ENCODE results near the gene DNAH1. TPM values are rescaled to one million over a fixed set of nuclear protein-coding genes. Genes with fewer than 3 reads are reported as not detected.

Gene DNAH1
- total RNA-seq, 2 experiments from 2014 or later, result 5.8 to 14.2 TPM

- Histone ChIP-seq H3K4me2 (ENCODE audit: low read length) (no peak overlapping the region), H3K4me3 (ENCODE audit: low read depth, low read length, poor library complexity, severe bottlenecking) (no peak overlapping the region), H3K27ac (ENCODE audit: low read depth, low read length, poor library complexity, severe bottlenecking) (no peak overlapping the region), H3K79me2 (ENCODE audit: insufficient read depth, low read depth, low read length) (no peaks in the 10 kb centered on the region), H3K4me1 (ENCODE audit: insufficient read depth, low read length, poor library complexity, severe bottlenecking) (peaks cover 8% of the 10 kb centered on the region), H3K36me3 (ENCODE audit: insufficient read depth, low read length) (no peaks in the 10 kb centered on the region), H3K9me2 (ENCODE audit: insufficient read depth, low read length) (no peaks in the 10 kb centered on the region), H4K20me1 (ENCODE audit: insufficient read depth, low read length) (no peaks in the 10 kb centered on the region), H2AFZ (ENCODE audit: low read length) (no peak overlapping the region), H3K9me3 (ENCODE audit: low read length) (no peaks in the 10 kb centered on the region)
- ChIA-PET CTCF (ENCODE audit: unreplicated experiment) (no interaction called here), POLR2A (no interaction called here)
- DNase-seq (ENCODE audit: low spot score), result no peak
- TF ChIP-seq EZH2phosphoT487 (IDR thresholded peaks at IDR 0.05; ENCODE audit: borderline replicate concordance, low read depth, low read length), result no peak
- TF ChIP-seq CTCF (conservative IDR thresholded peaks at IDR 0.05; ENCODE audit: low read length), result no peak
- BruUV-seq (replicated peaks), result no TSS peak
- intact Hi-C loops (cut with micrococcal nuclease; ENCODE audit: unreplicated experiment), result no loop called here
These were observed 121.4 kb downstream of the DNAH1 start for GRCh38 chr3:52437326-52438103.

- POLR2A ChIA-PET, result no interaction called here
These were observed 121.9 kb downstream of the DNAH1 start for GRCh38 chr3:52438104-52438376.

More at GRCh38 chr3:52438104-52438376, 121.9 kb downstream of the DNAH1 start:
- no peak overlapping the region for H3K4me3 ChIP-seq (ENCODE audit: low read depth, low read length, poor library complexity, severe bottlenecking)
- TF ChIP-seq EZH2phosphoT487 (IDR thresholded peaks at IDR 0.05; ENCODE audit: borderline replicate concordance, low read depth, low read length) (no peak), CTCF (conservative IDR thresholded peaks at IDR 0.05; ENCODE audit: low read length) (no peak)
- no peaks in the 10 kb centered on the region for H3K79me2 ChIP-seq (ENCODE audit: insufficient read depth, low read depth, low read length)
- intact Hi-C loops (cut with micrococcal nuclease; ENCODE audit: unreplicated experiment), result no loop called here
- CTCF ChIA-PET (ENCODE audit: unreplicated experiment), result no interaction called here
- H3K4me2 ChIP-seq (ENCODE audit: low read length), result no peak overlapping the region
- H3K9me3 ChIP-seq (ENCODE audit: low read length), result no peaks in the 10 kb centered on the region
- peaks cover 8% of the 10 kb centered on the region for H3K4me1 ChIP-seq (ENCODE audit: insufficient read depth, low read length, poor library complexity, severe bottlenecking)
- H3K36me3 ChIP-seq (ENCODE audit: insufficient read depth, low read length), result no peaks in the 10 kb centered on the region
- no peak for DNase-seq (ENCODE audit: low spot score)
- no peak overlapping the region for H2AFZ ChIP-seq (ENCODE audit: low read length)
- BruUV-seq (replicated peaks), result no TSS peak
- H4K20me1 ChIP-seq (ENCODE audit: insufficient read depth, low read length), result no peaks in the 10 kb centered on the region
- H3K27ac ChIP-seq (ENCODE audit: low read depth, low read length, poor library complexity, severe bottlenecking), result no peak overlapping the region
- no peaks in the 10 kb centered on the region for H3K9me2 ChIP-seq (ENCODE audit: insufficient read depth, low read length)
